Prostate gland (tissue), 2 donors: ENCODE measurements around the gene PCYOX1L.

ENCODE experiments used
- CTCF ChIP-seq, 4 experiments: fragments of 200-600 bp in 2 of 4; fragments of 450-650 bp in 2 of 4; sonication (generic) in 2 of 4; IDR thresholded peaks; 1 replicate in 3 of 4; 2 replicates in 1 of 4; pipeline ENCODE4 v1.5.1; 2016 to 2019; ENCODE audit warnings: antibody characterized with exemption in 4 of 4, mild to moderate bottlenecking in 2 of 4, moderate library complexity in 2 of 4
- POLR2A ChIP-seq: fragments of 450-650 bp; IDR thresholded peaks from one replicate; pipeline ENCODE4 v1.6.1; 2016; ENCODE audit warnings: antibody characterized with exemption, mild to moderate bottlenecking
- POLR2AphosphoS5 ChIP-seq: sonication (generic); formaldehyde crosslinking; IDR thresholded peaks from one replicate; pipeline ENCODE4 v1.6.1; 2017; ENCODE audit warnings: antibody characterized with exemption

GRCh38 chr5:149403923-149404745, 46.3 kb downstream of the PCYOX1L start:
- TF ChIP-seq CTCF (IDR thresholded peaks at IDR 0.05) (no peak), POLR2A (no peak), POLR2AphosphoS5 (no peak)
